WTC11 (cell line): ENCODE measurements around the gene CPT1C. TPM values are rescaled to one million over a fixed set of nuclear protein-coding genes. Genes with fewer than 3 reads are reported as not detected.

Experiments used
- CREB1 ChIP-seq: sonication (generic); formaldehyde crosslinking; IDR thresholded peaks from 2 replicates; pipeline ENCODE4 v1.8.0; 2023; ENCODE audit warnings: mild to moderate bottlenecking, missing genetic modification reagents
- E2F5 ChIP-seq: sonication (generic); formaldehyde crosslinking; IDR thresholded peaks from 2 replicates; pipeline ENCODE4 v1.8.1; 2022; ENCODE audit warnings: mild to moderate bottlenecking, moderate library complexity, missing genetic modification reagents
- ESRRA ChIP-seq: sonication (generic); formaldehyde crosslinking; IDR thresholded peaks from 2 replicates; pipeline ENCODE4 v1.8.1; 2022; ENCODE audit warnings: mild to moderate bottlenecking, missing genetic modification reagents, borderline replicate concordance
- FOXP1 ChIP-seq: sonication (generic); formaldehyde crosslinking; IDR thresholded peaks from 2 replicates; pipeline ENCODE4 v1.8.0; 2022; ENCODE audit warnings: missing genetic modification reagents, mild to moderate bottlenecking, moderate library complexity, borderline replicate concordance
- GABPB1 ChIP-seq: sonication (generic); formaldehyde crosslinking; IDR thresholded peaks from 2 replicates; pipeline ENCODE4 v1.8.1; 2023; ENCODE audit warnings: mild to moderate bottlenecking, missing genetic modification reagents
- GRHL2 ChIP-seq: fragments of 250-450 bp; sonication (Bioruptor Pico); IDR thresholded peaks from 2 replicates; pipeline ENCODE4 v1.8.0; 2022; ENCODE audit warnings: mild to moderate bottlenecking, moderate library complexity; ENCODE audit not compliant: insufficient replicate concordance, severe bottlenecking
- IRF2 ChIP-seq: sonication (generic); formaldehyde crosslinking; IDR thresholded peaks from 2 replicates; pipeline ENCODE4 v1.8.0; 2022; ENCODE audit warnings: low read depth, missing genetic modification reagents, borderline replicate concordance
- JUN ChIP-seq: sonication (generic); formaldehyde crosslinking; IDR thresholded peaks from 2 replicates; pipeline ENCODE4 v1.8.0; 2023; ENCODE audit warnings: mild to moderate bottlenecking, missing genetic modification reagents
- KAT7 ChIP-seq: sonication (generic); formaldehyde crosslinking; IDR thresholded peaks from 2 replicates; pipeline ENCODE4 v1.8.1; 2023; ENCODE audit warnings: missing genetic modification reagents, mild to moderate bottlenecking, borderline replicate concordance
- MLX ChIP-seq: sonication (generic); formaldehyde crosslinking; IDR thresholded peaks from 2 replicates; pipeline ENCODE4 v1.8.1; 2023; ENCODE audit warnings: mild to moderate bottlenecking, missing genetic modification reagents, moderate library complexity
- NFATC4 ChIP-seq: fragments of 250-450 bp; sonication (Bioruptor Pico); IDR thresholded peaks from 2 replicates; pipeline ENCODE4 v1.9.0; 2021; ENCODE audit warnings: mild to moderate bottlenecking
- NR2C2 ChIP-seq: sonication (generic); formaldehyde crosslinking; IDR thresholded peaks from 2 replicates; pipeline ENCODE4 v1.8.0; 2022; ENCODE audit warnings: mild to moderate bottlenecking, missing genetic modification reagents
- TCF7 ChIP-seq: sonication (generic); formaldehyde crosslinking; IDR thresholded peaks from 2 replicates; pipeline ENCODE4 v1.8.0; 2022; ENCODE audit warnings: mild to moderate bottlenecking, low read depth, missing genetic modification reagents, moderate library complexity
- TEAD1 ChIP-seq: sonication (generic); formaldehyde crosslinking; IDR thresholded peaks from 2 replicates; pipeline ENCODE4 v1.8.0; 2022; ENCODE audit warnings: mild to moderate bottlenecking, missing genetic modification reagents
- TEAD4 ChIP-seq: sonication (generic); formaldehyde crosslinking; IDR thresholded peaks from 2 replicates; pipeline ENCODE4 v1.8.0; 2022; ENCODE audit warnings: mild to moderate bottlenecking, missing genetic modification reagents
- TP53 ChIP-seq: sonication (generic); formaldehyde crosslinking; IDR thresholded peaks from 2 replicates; pipeline ENCODE4 v1.8.1; 2023; ENCODE audit warnings: mild to moderate bottlenecking, missing genetic modification reagents
- ZNF416 ChIP-seq: fragments of 250-450 bp; sonication (Bioruptor Pico); IDR thresholded peaks from 2 replicates; pipeline ENCODE4 v1.9.0; 2021; ENCODE audit warnings: mild to moderate bottlenecking, inconsistent platforms
- ZNF671 ChIP-seq: fragments of 250-450 bp; sonication (Bioruptor Pico); IDR thresholded peaks from 2 replicates; pipeline ENCODE4 v1.8.0; 2021; ENCODE audit warnings: mild to moderate bottlenecking
- total RNA-seq: library from RNA; stranded (reverse); gene quantifications from 3 replicates; pipeline ENCODE4 v1.2.3, GENCODE V29; 2021
- TF ChIP-seq, protein P1 (sequence below): fragments of 250-450 bp; sonication (Bioruptor Pico); conservative IDR thresholded peaks from 2 replicates; pipeline ENCODE4 v1.9.0; 2021; ENCODE audit warnings: mild to moderate bottlenecking
- TF ChIP-seq, protein P2 (sequence below): sonication (generic); formaldehyde crosslinking; IDR thresholded peaks from 2 replicates; pipeline ENCODE4 v1.8.1; 2023; ENCODE audit warnings: mild to moderate bottlenecking, missing genetic modification reagents, borderline replicate concordance
- TF ChIP-seq, protein P3 (sequence below): fragments of 250-450 bp; sonication (Bioruptor Pico); IDR thresholded peaks from 2 replicates; pipeline ENCODE4 v1.9.0; 2021; ENCODE audit warnings: moderate library complexity, mild to moderate bottlenecking, inconsistent platforms, borderline replicate concordance
- TF ChIP-seq, protein P4 (sequence below): sonication (generic); formaldehyde crosslinking; IDR thresholded peaks from 2 replicates; pipeline ENCODE4 v1.8.1; 2022; ENCODE audit warnings: mild to moderate bottlenecking, missing genetic modification reagents, moderate library complexity, borderline replicate concordance
- TF ChIP-seq, protein P5 (sequence below): sonication (generic); formaldehyde crosslinking; IDR thresholded peaks from 2 replicates; pipeline ENCODE4 v1.8.1; 2022; ENCODE audit warnings: low read depth, missing genetic modification reagents, borderline replicate concordance
- TF ChIP-seq, protein P6 (sequence below): sonication (generic); formaldehyde crosslinking; IDR thresholded peaks from 2 replicates; pipeline ENCODE4 v1.8.1; 2023; ENCODE audit warnings: mild to moderate bottlenecking, missing genetic modification reagents

Gene CPT1C
- total RNA-seq, 1 experiment from 2014 or later = 74.6 TPM

- TF ChIP-seq, protein P1, sequence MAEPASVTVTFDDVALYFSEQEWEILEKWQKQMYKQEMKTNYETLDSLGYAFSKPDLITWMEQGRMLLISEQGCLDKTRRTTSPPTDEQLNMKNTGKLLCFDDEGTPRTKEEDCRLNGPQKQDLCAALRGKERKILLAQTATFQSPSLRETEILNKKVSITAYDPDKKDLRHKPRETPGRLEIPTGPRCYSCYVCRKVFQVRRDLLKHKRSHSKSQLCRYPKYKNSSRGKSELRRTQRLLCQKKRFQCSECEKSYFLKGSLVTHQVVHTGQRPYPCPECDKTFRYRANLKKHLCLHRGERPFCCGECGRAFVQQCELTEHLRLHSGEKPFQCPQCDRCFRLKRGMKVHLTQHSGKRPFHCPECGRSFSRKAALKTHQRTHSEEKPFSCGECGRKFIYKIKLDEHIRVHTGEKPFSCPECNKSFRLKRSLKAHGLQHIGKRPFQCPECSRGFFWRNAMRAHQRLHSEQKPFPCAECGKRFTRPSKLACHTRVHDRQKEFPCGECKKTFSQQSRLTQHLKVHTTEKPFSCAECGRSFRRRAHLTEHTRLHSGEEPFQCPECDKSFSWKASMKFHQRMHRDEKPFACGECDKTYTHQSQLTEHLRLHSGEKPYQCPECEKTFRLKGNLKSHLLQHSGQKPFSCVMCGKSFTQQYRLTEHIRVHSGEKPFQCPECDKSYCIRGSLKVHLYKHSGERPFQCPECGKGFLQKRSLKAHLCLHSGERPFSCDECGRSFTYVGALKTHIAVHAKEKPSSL (CRISPR knock-in tag) = no peak
- TF ChIP-seq, protein P2, sequence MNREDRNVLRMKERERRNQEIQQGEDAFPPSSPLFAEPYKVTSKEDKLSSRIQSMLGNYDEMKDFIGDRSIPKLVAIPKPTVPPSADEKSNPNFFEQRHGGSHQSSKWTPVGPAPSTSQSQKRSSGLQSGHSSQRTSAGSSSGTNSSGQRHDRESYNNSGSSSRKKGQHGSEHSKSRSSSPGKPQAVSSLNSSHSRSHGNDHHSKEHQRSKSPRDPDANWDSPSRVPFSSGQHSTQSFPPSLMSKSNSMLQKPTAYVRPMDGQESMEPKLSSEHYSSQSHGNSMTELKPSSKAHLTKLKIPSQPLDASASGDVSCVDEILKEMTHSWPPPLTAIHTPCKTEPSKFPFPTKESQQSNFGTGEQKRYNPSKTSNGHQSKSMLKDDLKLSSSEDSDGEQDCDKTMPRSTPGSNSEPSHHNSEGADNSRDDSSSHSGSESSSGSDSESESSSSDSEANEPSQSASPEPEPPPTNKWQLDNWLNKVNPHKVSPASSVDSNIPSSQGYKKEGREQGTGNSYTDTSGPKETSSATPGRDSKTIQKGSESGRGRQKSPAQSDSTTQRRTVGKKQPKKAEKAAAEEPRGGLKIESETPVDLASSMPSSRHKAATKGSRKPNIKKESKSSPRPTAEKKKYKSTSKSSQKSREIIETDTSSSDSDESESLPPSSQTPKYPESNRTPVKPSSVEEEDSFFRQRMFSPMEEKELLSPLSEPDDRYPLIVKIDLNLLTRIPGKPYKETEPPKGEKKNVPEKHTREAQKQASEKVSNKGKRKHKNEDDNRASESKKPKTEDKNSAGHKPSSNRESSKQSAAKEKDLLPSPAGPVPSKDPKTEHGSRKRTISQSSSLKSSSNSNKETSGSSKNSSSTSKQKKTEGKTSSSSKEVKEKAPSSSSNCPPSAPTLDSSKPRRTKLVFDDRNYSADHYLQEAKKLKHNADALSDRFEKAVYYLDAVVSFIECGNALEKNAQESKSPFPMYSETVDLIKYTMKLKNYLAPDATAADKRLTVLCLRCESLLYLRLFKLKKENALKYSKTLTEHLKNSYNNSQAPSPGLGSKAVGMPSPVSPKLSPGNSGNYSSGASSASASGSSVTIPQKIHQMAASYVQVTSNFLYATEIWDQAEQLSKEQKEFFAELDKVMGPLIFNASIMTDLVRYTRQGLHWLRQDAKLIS (CRISPR knock-in tag) = no peak
- TF ChIP-seq ZNF671 = no peak
- no peak for TF ChIP-seq TP53 (CRISPR knock-in tag)
- TF ChIP-seq KAT7 (CRISPR knock-in tag) = no peak
- TF ChIP-seq E2F5 (CRISPR knock-in tag) = peak; percentile 34; the same call in 1 of the 2 replicates
- no peak for TF ChIP-seq ESRRA (CRISPR knock-in tag)
- no peak for TF ChIP-seq MLX
- no peak for TF ChIP-seq IRF2 (CRISPR knock-in tag)
- peak; percentile 88 for TF ChIP-seq FOXP1 (CRISPR knock-in tag)
- TF ChIP-seq ZNF416 (CRISPR knock-in tag) = no peak
- TF ChIP-seq, protein P3, sequence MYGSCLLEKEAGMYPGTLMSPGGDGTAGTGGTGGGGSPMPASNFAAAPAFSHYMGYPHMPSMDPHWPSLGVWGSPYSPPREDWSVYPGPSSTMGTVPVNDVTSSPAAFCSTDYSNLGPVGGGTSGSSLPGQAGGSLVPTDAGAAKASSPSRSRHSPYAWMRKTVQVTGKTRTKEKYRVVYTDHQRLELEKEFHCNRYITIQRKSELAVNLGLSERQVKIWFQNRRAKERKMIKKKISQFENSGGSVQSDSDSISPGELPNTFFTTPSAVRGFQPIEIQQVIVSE (CRISPR knock-in tag) = no peak
- no peak for TF ChIP-seq NR2C2 (CRISPR knock-in tag)
- no peak for TF ChIP-seq CREB1 (CRISPR knock-in tag)
- 0 out of 2 replicates have a peak, but pooled peaks have one; percentile 35 for TF ChIP-seq TCF7 (CRISPR knock-in tag)
- no peak for TF ChIP-seq GABPB1 (CRISPR knock-in tag)
- TF ChIP-seq, protein P4, sequence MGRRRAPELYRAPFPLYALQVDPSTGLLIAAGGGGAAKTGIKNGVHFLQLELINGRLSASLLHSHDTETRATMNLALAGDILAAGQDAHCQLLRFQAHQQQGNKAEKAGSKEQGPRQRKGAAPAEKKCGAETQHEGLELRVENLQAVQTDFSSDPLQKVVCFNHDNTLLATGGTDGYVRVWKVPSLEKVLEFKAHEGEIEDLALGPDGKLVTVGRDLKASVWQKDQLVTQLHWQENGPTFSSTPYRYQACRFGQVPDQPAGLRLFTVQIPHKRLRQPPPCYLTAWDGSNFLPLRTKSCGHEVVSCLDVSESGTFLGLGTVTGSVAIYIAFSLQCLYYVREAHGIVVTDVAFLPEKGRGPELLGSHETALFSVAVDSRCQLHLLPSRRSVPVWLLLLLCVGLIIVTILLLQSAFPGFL = no peak
- TF ChIP-seq GRHL2 (CRISPR knock-in tag) = no peak
- 0 out of 2 replicates have a peak, but pooled peaks have one; percentile 39 for TF ChIP-seq TEAD1 (CRISPR knock-in tag)
- no peak for TF ChIP-seq TEAD4 (CRISPR knock-in tag)
- TF ChIP-seq, protein P5, sequence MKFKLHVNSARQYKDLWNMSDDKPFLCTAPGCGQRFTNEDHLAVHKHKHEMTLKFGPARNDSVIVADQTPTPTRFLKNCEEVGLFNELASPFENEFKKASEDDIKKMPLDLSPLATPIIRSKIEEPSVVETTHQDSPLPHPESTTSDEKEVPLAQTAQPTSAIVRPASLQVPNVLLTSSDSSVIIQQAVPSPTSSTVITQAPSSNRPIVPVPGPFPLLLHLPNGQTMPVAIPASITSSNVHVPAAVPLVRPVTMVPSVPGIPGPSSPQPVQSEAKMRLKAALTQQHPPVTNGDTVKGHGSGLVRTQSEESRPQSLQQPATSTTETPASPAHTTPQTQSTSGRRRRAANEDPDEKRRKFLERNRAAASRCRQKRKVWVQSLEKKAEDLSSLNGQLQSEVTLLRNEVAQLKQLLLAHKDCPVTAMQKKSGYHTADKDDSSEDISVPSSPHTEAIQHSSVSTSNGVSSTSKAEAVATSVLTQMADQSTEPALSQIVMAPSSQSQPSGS = no peak
- TF ChIP-seq NFATC4 (CRISPR knock-in tag) = no peak
- no peak for TF ChIP-seq JUN (CRISPR knock-in tag)
- TF ChIP-seq, protein P6, sequence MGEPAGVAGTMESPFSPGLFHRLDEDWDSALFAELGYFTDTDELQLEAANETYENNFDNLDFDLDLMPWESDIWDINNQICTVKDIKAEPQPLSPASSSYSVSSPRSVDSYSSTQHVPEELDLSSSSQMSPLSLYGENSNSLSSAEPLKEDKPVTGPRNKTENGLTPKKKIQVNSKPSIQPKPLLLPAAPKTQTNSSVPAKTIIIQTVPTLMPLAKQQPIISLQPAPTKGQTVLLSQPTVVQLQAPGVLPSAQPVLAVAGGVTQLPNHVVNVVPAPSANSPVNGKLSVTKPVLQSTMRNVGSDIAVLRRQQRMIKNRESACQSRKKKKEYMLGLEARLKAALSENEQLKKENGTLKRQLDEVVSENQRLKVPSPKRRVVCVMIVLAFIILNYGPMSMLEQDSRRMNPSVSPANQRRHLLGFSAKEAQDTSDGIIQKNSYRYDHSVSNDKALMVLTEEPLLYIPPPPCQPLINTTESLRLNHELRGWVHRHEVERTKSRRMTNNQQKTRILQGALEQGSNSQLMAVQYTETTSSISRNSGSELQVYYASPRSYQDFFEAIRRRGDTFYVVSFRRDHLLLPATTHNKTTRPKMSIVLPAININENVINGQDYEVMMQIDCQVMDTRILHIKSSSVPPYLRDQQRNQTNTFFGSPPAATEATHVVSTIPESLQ (CRISPR knock-in tag) = no peak
Measured at GRCh38 chr19:49746206-49746958, 55.5 kb downstream of the CPT1C start (continued).
